IPS DF 4.7 (cell line): ENCODE data around the gene ZNF365.
"Not testable (repeated sequence)": the region's sequence is repeated elsewhere in the genome, so short reads cannot be mapped to it uniquely, and the experiment has no call there.

ENCODE experiments used
- DNase-seq: peaks from one replicate; pipeline ENCODE4 v3.0.0-alpha.2; 2013; ENCODE audit warnings: low spot score; ENCODE audit errors: extremely low read depth

ZNF365 gene

GRCh38 chr10:62377966-62378365, 3.8 kb downstream of the ZNF365 start:
- DNase-seq = no peak

DNA sequence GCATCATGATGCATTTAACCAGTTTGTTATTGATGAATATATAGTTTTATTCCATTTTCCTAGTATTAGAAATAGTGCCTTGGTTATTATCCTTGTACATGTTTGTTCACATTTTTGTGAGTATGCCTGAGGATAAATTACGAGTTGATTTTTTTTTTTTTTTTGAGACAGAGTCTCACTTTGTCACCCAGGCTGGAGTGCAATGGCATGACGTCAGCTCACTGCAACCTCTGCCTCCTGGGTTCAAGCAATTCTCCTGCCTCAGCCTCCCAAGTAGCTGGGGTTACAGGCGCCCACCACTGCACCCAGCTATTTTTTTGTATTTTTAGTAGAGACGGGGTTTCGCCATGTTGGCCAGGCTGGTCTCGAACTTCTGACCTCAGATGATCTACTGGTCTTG, 4.7 kb downstream of the ZNF365 start:
- not testable (repeated sequence) for DNase-seq

DNA sequence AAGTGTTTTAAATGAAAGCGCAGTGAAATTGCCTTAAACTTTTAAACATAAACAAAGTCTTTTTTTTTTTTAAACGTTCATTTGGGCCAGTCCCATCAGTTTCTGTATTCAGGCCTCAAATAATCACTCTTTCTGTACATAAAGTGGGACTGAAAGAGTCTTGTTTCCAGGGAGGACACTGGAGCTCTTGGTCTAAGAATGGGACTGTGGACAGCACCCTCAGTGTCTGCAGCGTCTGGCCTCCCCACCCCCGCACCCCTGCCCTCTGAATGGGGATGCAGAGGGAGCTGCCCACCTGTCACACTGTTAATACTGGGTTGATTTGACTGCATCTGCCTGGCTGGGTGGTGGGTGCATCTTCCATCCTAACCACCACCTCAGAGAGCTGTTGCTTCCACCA, 5.2 kb downstream of the ZNF365 start:
- no peak for DNase-seq

- DNase-seq = no peak
Measured at GRCh38 chr10:62380016-62380415, 5.8 kb downstream of the ZNF365 start.

DNA sequence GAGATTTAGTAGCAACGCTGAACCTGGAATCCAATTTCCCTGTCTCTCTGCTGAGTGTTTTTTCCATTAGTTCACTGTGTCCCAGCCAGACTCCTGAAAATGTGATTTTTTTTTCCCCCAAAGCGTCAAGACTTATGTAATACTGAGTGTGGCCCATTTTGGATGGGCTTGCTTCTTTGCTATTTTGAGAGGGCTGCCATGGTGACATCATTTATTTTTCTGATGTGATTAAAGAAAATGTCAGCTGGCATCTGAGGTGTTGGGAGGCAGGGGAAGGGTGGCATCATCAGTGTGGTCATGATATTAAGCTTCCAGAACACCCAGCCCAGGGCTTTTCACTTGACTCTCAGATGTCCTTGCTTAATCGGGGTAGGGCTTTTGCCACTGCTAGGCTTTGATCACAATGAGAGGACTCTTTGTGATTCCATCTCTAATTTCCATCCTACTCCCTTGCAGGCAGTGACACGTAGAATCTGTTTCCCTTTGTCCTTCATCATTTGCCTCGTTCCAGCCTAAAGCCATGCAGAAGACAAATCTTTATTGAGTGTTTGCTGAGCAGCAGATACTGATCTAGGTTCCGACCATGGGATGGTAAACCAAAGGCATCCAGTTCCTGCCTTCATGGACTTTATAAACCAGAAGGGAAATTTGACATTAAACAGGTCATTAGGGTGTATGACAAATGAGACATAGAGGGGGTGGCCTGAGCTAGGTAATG, 7.4 kb downstream of the ZNF365 start:
- no peak for DNase-seq

GRCh38 chr10:62382831-62383230, 8.7 kb downstream of the ZNF365 start:
- no peak for DNase-seq

DNA sequence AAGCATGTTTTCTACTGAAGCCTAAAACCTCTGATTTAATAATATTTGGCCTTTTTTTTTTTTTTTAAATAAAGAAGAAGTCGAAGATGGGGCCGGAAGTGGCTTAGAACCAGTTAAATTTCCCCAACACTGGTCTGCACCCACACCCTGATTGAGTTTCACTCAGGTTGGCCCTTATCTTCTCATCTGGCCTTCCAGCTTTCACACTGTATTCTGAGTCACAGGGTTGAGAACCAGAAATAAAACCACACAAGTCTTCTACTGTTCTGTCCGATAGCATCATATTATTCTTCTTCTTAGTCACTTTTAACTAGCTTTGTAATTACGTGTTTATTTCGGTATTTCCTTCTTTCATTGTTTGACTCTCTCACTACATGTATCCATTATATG, 9.9 kb downstream of the ZNF365 start:
- no peak for DNase-seq

DNA sequence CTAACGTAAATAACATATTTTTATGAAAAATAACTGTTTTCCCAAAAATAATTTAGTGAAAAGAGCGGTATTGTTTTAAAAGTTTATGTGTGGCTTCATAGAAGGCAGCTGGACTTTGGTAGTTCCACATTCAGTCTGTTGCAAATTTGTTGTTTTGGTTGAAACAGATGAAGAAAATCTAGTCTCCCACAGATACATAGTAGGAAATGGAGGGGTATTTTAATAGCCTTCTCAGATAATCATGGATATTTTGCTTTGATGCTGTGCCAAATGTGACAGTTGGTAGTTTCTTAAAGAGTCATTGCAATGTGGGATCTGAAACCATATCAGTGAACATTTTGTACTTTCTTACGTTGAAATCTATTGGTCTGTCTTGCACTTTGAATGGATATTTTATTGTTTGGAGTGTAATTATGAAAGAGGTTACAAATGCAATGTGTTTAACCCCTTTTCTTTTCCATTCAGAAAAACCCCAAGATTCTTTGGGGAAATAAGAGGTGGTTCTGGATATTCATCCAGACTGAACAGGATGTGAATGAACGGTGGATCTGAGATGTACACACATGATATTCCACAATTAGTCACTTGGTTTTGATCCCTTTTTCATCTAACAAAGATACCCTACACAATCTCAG, 10.4 kb downstream of the ZNF365 start:
- no peak for DNase-seq

GRCh38 chr10:62386356-62387320, 12.5 kb downstream of the ZNF365 start:
- no peak for DNase-seq

- DNase-seq = no peak
Measured at GRCh38 chr10:62388328-62388727, 14.2 kb downstream of the ZNF365 start.

DNA sequence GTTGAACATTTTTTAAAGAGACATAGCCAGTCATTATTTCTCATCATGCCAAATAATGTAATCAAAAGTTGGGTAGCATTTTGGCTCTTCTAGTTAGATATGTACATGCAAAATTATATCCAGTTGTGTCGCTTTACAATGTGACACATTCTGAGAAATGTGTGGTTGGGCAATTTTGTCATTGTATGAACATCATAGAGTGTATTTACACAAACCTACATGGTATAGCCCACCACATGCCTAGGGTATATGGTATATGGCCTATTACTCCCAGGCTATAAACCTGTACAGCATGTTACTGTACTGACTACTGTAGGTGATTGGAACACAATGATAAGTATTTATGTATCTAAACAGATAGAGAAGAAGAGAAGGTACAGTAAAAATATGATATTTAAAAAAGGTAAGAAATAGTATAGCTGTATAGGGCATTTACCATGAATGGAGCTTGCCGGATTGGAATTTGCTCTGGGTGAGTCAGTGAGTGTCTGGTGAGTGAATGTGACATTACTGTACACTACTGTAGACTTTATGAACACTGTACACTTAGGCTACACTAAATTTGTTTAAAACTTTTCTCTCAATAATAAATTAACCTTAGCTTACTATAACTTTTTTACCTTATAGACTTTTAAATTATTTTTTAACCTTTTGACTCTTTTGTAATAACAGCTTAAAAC, 16.5 kb downstream of the ZNF365 start:
- DNase-seq = no peak

GRCh38 chr10:62393237-62393636, 19.1 kb downstream of the ZNF365 start:
- DNase-seq = no peak

DNA sequence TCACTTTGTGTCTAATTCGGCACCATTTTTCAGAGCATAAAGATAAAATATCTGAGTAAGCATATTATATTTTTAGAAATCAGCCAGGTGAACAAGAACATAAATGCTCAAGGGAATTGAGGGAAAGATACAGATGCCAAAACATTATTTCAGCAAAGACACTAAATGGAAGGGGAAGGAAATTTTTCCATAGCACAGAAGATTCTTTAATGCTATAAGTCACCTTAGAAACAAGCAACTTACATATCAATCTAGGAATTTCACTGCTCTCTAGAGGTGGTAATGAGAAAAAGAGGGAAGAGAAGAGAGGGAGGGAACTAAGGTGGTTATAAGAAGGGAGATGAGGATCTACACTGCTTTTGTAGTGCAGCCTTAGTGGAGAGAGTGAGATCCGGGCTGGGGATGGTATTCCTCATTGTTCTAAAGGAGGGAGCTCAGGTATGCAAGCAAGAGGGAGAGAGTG, 20.4 kb downstream of the ZNF365 start:
- DNase-seq = no peak

DNA sequence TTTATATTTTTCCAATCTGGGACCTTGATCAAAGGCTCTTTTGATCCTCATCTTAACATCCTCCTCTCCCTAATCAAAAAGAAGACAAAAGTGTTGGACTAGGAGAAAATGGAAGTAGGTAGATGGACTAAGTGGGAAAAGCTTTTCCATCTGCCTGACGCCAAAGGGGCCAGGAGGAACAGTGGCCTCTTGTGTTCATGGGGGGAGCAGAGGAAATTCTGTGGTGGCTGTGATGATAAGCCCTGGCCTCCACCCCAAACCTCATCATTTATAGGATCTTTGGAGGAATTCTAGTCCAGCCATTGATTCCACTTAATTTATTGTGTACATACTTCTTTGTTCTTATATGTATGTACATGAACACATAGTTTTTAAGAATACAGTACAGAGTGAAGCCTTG, 21.7 kb downstream of the ZNF365 start:
- DNase-seq = no peak

DNA sequence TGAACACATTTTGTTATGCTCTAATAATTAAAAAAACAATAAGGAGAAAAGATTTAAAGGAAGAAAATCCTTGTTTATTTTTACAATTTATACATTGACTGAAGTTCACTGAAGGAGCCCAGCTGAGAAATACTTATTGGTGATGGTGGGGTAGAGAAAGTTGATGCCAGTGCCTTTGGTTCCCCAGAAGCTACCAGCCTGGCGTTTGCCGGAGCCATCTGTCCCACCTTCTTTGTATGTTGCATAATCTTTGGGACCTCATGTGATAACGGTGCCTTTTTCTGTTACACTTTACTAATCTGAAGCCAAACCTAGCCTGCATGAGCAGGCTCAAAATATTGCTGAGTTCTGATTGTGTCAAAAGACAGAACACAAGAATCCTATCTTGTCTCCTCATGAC, 22.7 kb downstream of the ZNF365 start:
- DNase-seq = no peak

- no peak for DNase-seq
Measured at GRCh38 chr10:62399211-62399610, 25.0 kb downstream of the ZNF365 start.

DNA sequence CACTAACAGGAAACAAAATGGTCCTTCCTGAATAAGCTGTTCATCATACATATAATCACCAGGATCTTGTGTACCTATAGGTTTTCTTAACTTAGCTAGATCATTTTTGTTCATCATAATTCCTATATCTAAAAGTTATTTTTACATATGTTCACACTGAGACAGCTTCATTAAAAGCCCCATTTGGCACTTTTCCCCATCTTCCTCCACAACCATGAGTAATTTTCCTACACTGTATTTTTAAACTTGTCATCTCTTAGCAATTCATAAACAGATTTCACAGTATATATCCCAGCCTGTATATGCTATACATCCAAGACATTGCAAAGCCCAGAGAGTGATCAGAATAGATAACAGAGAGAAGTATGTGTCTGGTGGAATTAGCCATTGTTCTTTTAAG, 28.3 kb downstream of the ZNF365 start:
- DNase-seq = no peak

- DNase-seq = not testable (repeated sequence)
Measured at GRCh38 chr10:62410528-62410927, 36.4 kb downstream of the ZNF365 start.

- DNase-seq = not testable (repeated sequence)
Measured at GRCh38 chr10:62410934-62411333, 36.8 kb downstream of the ZNF365 start.

DNA sequence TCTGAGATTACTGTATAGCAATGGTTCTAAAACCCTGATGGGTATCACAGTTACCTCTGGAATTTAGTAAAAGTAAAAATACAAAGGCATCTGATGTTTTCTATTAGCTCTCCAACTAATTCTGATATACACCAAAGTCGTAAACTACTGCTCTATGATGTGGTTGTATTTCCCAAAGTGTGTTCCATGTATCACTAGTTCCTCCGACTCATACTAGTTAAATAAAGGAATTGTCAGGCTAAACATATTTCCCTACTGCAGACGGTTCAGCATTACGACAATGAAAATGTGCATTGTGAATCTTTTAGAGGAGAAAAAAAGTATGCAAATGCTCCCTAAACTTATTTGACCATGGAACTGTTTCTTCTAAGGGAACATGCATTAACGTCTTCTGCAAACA, 38.9 kb downstream of the ZNF365 start:
- no peak for DNase-seq

DNA sequence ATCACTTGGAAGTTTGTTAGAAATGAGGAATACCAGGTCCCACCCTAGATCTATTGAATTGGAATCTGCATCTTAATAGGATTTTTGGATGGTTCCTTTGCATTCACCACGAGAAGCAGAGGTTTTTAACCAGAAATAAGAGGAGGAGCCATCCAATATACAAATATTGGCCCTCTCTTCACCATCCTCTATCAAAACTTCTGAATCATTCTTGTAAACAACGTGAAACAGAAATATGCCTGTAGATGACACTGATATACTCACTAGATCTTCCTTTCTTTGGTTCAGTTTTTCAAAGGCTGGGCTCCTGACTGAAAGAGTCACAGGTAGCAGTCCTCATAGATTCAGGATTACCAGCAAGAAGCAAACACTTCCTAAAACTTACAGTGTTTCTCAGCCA, 39.5 kb downstream of the ZNF365 start:
- DNase-seq = no peak
